ENCODE results near the gene ABCD2.

The ABCD2 gene

DNA sequence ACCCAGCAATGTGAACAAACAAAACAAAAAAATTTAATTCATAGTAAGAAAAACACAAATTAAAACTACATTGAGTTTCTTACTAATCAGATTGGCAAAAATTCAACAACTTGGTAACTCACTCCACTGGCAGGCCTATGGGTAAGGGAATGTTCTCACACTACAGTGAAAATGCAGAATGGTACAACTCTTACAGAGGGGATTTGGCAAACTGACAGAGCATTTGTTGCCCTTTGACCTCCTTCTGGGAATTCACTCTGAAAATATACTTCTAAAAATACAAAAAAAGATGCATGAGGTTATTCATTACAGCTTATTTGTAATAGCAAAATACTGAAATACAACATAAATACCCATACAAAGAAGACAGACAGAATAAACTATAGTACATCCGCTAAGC is 32.8 kb downstream of the ABCD2 start:
- Histone ChIP-seq H2BK5ac (ENCODE audit: low read depth, low read length, poor library complexity) (no peak overlapping the region), H2BK120ac (ENCODE audit: insufficient read depth, low read length, poor library complexity) (no peak overlapping the region), H3K79me2 (ENCODE audit: control insufficient read depth, insufficient read depth, low read length, poor library complexity) (no peaks in the 10 kb centered on the region), H3K4me2 (ENCODE audit: low read length) (no peak overlapping the region), H3K9ac (ENCODE audit: low read length) (no peak overlapping the region), H3K4me3 (ENCODE audit: low read depth, low read length) (no peak overlapping the region), H4K91ac (ENCODE audit: low read depth, low read length) (no peak overlapping the region), H2AFZ (ENCODE audit: insufficient read depth, low read length, poor library complexity) (no peak overlapping the region), H3K27ac (ENCODE audit: low read depth, low read length) (no peak overlapping the region), H3K18ac (ENCODE audit: low read length) (no peak overlapping the region), H3K79me1 (ENCODE audit: low read length) (no peaks in the 10 kb centered on the region), H3K23ac (ENCODE audit: low read length) (no peak overlapping the region), H3K27me3 (ENCODE audit: insufficient read depth, low read length) (no peaks in the 10 kb centered on the region), H2AK5ac (ENCODE audit: low read length) (no peak overlapping the region), H4K12ac (ENCODE audit: low read depth, low read length) (no peak overlapping the region), H2BK12ac (ENCODE audit: low read length) (no peak overlapping the region), H3K9me3 (ENCODE audit: insufficient read depth, low read depth, low read length) (no peaks in the 10 kb centered on the region), H3K4me1 (ENCODE audit: control insufficient read depth in 1 of 2, insufficient read depth in 2 of 2, low read length in 2 of 2) (no peaks in the 10 kb centered on the region), H4K8ac (ENCODE audit: low read depth, low read length) (no peak overlapping the region), H3K36me3 (ENCODE audit: control insufficient read depth in 1 of 2, insufficient read depth in 2 of 2, low read length in 2 of 2) (no peaks in the 10 kb centered on the region), H3K4ac (ENCODE audit: low read depth, low read length) (no peak overlapping the region), H3K14ac (ENCODE audit: low read length) (no peak overlapping the region)
- DNase-seq, result no peak
- no CpG with 5 or more reads among the region's 1 CpG for WGBS (ENCODE audit: extremely low coverage, insufficient coverage, insufficient read length)

DNA sequence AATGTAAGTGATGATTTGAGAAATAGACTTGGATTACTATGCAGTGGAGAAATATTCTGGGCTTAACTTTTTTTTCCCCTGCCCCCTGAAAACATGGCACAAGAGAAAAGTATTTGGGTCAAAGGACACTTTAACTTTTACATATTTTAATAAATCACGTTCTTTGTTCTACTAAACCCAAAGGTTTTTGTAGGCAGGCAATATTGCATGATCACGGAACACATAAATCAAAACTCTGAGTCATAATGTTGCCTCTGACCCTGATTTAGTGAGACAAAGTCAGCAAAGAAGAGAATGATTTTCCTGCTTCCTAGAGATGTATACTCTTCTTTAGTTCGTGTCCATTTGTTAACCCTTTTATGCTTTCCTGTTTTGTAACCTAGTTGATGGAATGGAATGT is 38.0 kb downstream of the ABCD2 start:
- Histone ChIP-seq H4K91ac (ENCODE audit: low read depth, low read length) (no peak overlapping the region), H3K4ac (ENCODE audit: low read depth, low read length) (no peak overlapping the region), H4K8ac (ENCODE audit: low read depth, low read length) (no peak overlapping the region), H2AK5ac (ENCODE audit: low read length) (no peak overlapping the region), H3K79me2 (ENCODE audit: control insufficient read depth, insufficient read depth, low read length, poor library complexity) (no peaks in the 10 kb centered on the region), H4K12ac (ENCODE audit: low read depth, low read length) (no peak overlapping the region), H3K18ac (ENCODE audit: low read length) (no peak overlapping the region), H3K4me3 (ENCODE audit: low read depth, low read length) (no peak overlapping the region), H3K36me3 (ENCODE audit: control insufficient read depth in 1 of 2, insufficient read depth in 2 of 2, low read length in 2 of 2) (no peaks in the 10 kb centered on the region), H3K4me2 (ENCODE audit: low read length) (no peak overlapping the region), H3K27me3 (ENCODE audit: insufficient read depth, low read length) (no peaks in the 10 kb centered on the region), H2AFZ (ENCODE audit: insufficient read depth, low read length, poor library complexity) (no peak overlapping the region), H3K14ac (ENCODE audit: low read length) (no peak overlapping the region), H2BK12ac (ENCODE audit: low read length) (no peak overlapping the region), H3K79me1 (ENCODE audit: low read length) (no peaks in the 10 kb centered on the region), H3K4me1 (ENCODE audit: control insufficient read depth in 1 of 2, insufficient read depth in 2 of 2, low read length in 2 of 2) (no peaks in the 10 kb centered on the region), H3K27ac (ENCODE audit: low read depth, low read length) (no peak overlapping the region), H3K23ac (ENCODE audit: low read length) (no peak overlapping the region), H2BK120ac (ENCODE audit: insufficient read depth, low read length, poor library complexity) (no peak overlapping the region), H3K9ac (ENCODE audit: low read length) (no peak overlapping the region), H2BK5ac (ENCODE audit: low read depth, low read length, poor library complexity) (no peak overlapping the region), H3K9me3 (ENCODE audit: insufficient read depth, low read depth, low read length) (no peaks in the 10 kb centered on the region)
- no CpG with 5 or more reads among the region's 3 CpGs for WGBS (ENCODE audit: extremely low coverage, insufficient coverage, insufficient read length)
- no peak for DNase-seq

GRCh38 chr12:39575498-39575875 is 44.1 kb downstream of the ABCD2 start:
- Histone ChIP-seq H2AK5ac (ENCODE audit: low read length) (no peak overlapping the region), H2BK12ac (ENCODE audit: low read length) (no peak overlapping the region), H3K27me3 (ENCODE audit: insufficient read depth, low read length) (no peaks in the 10 kb centered on the region), H3K9ac (ENCODE audit: low read length) (no peak overlapping the region), H2BK5ac (ENCODE audit: low read depth, low read length, poor library complexity) (no peak overlapping the region), H3K18ac (ENCODE audit: low read length) (no peak overlapping the region), H3K4me1 (ENCODE audit: control insufficient read depth in 1 of 2, insufficient read depth in 2 of 2, low read length in 2 of 2) (no peaks in the 10 kb centered on the region), H3K4me2 (ENCODE audit: low read length) (no peak overlapping the region), H3K23ac (ENCODE audit: low read length) (no peak overlapping the region), H3K36me3 (ENCODE audit: control insufficient read depth in 1 of 2, insufficient read depth in 2 of 2, low read length in 2 of 2) (no peaks in the 10 kb centered on the region), H3K27ac (ENCODE audit: low read depth, low read length) (no peak overlapping the region), H2AFZ (ENCODE audit: insufficient read depth, low read length, poor library complexity) (no peak overlapping the region), H3K4ac (ENCODE audit: low read depth, low read length) (no peak overlapping the region), H3K9me3 (ENCODE audit: insufficient read depth, low read depth, low read length) (no peaks in the 10 kb centered on the region), H3K79me2 (ENCODE audit: control insufficient read depth, insufficient read depth, low read length, poor library complexity) (no peaks in the 10 kb centered on the region), H3K14ac (ENCODE audit: low read length) (no peak overlapping the region), H3K79me1 (ENCODE audit: low read length) (no peaks in the 10 kb centered on the region), H4K91ac (ENCODE audit: low read depth, low read length) (no peak overlapping the region), H3K4me3 (ENCODE audit: low read depth, low read length) (no peak overlapping the region), H2BK120ac (ENCODE audit: insufficient read depth, low read length, poor library complexity) (no peak overlapping the region), H4K8ac (ENCODE audit: low read depth, low read length) (no peak overlapping the region), H4K12ac (ENCODE audit: low read depth, low read length) (no peak overlapping the region)
- DNase-seq, result no peak
- no CpG with 5 or more reads among the region's 1 CpG for WGBS (ENCODE audit: extremely low coverage, insufficient coverage, insufficient read length)

DNA sequence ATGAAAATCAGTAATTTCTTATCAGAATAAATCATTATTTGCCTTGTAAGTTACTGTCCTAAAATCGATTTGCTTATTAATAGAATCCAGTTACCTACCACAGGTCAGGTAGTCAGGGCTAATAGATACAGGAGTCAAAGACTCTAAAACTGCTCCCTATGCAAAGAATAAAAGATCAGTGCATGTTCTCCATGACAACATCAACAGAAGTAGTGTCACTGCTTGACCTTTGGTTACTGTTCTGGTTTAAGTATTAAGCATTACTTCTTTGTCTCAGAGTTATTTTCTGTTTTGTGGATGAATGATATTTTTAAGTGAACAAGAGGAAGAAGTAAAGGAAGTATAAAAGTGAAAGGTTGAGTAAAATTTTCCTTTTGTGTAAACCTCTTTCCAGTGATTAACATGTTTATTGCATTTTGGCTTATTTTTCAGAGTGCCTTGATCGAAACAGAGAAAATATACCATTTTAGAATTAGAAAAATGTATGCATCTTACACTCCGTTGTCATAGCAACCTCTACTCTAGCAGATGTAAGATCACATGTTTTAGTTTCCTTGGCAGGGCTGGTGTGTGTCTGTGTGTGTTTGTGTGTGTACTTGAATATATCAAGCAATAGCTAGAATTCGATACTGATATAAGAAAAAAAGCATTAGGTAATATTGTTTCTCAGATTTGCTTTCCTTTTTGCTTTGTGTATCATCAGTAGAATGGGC is 44.7 kb downstream of the ABCD2 start:
- Histone ChIP-seq H3K18ac (ENCODE audit: low read length) (no peak overlapping the region), H3K14ac (ENCODE audit: low read length) (no peak overlapping the region), H2AFZ (ENCODE audit: insufficient read depth, low read length, poor library complexity) (no peak overlapping the region), H3K36me3 (ENCODE audit: control insufficient read depth in 1 of 2, insufficient read depth in 2 of 2, low read length in 2 of 2) (no peaks in the 10 kb centered on the region), H4K91ac (ENCODE audit: low read depth, low read length) (no peak overlapping the region), H2AK5ac (ENCODE audit: low read length) (no peak overlapping the region), H3K9ac (ENCODE audit: low read length) (no peak overlapping the region), H3K4ac (ENCODE audit: low read depth, low read length) (no peak overlapping the region), H2BK12ac (ENCODE audit: low read length) (no peak overlapping the region), H2BK120ac (ENCODE audit: insufficient read depth, low read length, poor library complexity) (no peak overlapping the region), H3K23ac (ENCODE audit: low read length) (no peak overlapping the region), H3K4me1 (ENCODE audit: control insufficient read depth in 1 of 2, insufficient read depth in 2 of 2, low read length in 2 of 2) (no peaks in the 10 kb centered on the region), H3K27ac (ENCODE audit: low read depth, low read length) (no peak overlapping the region), H2BK5ac (ENCODE audit: low read depth, low read length, poor library complexity) (no peak overlapping the region), H3K9me3 (ENCODE audit: insufficient read depth, low read depth, low read length) (no peaks in the 10 kb centered on the region), H3K4me2 (ENCODE audit: low read length) (no peak overlapping the region), H4K12ac (ENCODE audit: low read depth, low read length) (no peak overlapping the region), H3K27me3 (ENCODE audit: insufficient read depth, low read length) (no peaks in the 10 kb centered on the region), H3K79me2 (ENCODE audit: control insufficient read depth, insufficient read depth, low read length, poor library complexity) (no peaks in the 10 kb centered on the region), H3K4me3 (ENCODE audit: low read depth, low read length) (no peak overlapping the region), H3K79me1 (ENCODE audit: low read length) (no peaks in the 10 kb centered on the region), H4K8ac (ENCODE audit: low read depth, low read length) (no peak overlapping the region)
- no CpG with 5 or more reads among the region's 4 CpGs for WGBS (ENCODE audit: extremely low coverage, insufficient coverage, insufficient read length)
- no peak for DNase-seq

Measured in trophoblast cell (in vitro differentiated cells and primary cell).